Mesenchymal stem cell (in vitro differentiated cells and primary cell): ENCODE data around the gene ZFP91.

Experiments
- DNase-seq: peaks from one replicate; pipeline ENCODE4 v3.0.0-alpha.2; 2013
- H2AFZ ChIP-seq: one replicate; pipeline ENCODE4 v1.6.1; 2013; ENCODE audit warnings: low read depth, mild to moderate bottlenecking, control low read depth, inconsistent platforms, low read length, moderate library complexity
- H2AK5ac ChIP-seq: 2 replicates; pipeline ENCODE4 v1.6.1; 2013; ENCODE audit warnings: low read length, moderate library complexity, mild to moderate bottlenecking, inconsistent platforms; ENCODE audit not compliant: severe bottlenecking
- H2BK120ac ChIP-seq: one replicate; pipeline ENCODE4 v1.6.1; 2013; ENCODE audit warnings: low read depth, mild to moderate bottlenecking, inconsistent platforms, low read length, moderate library complexity
- H2BK12ac ChIP-seq, 2 experiments: one replicate each; pipeline ENCODE4 v1.6.1; 2013; ENCODE audit warnings: inconsistent platforms in 2 of 2, low read length in 2 of 2, mild to moderate bottlenecking in 2 of 2, moderate library complexity in 2 of 2, control low read depth in 1 of 2
- H2BK15ac ChIP-seq: one replicate; pipeline ENCODE4 v1.6.1; 2013; ENCODE audit warnings: mild to moderate bottlenecking, low read depth, inconsistent platforms; ENCODE audit not compliant: poor library complexity, severe bottlenecking
- H2BK5ac ChIP-seq: 2 replicates; pipeline ENCODE4 v1.6.1; 2013; ENCODE audit warnings: low read depth, mild to moderate bottlenecking, low read length, control low read depth, inconsistent platforms; ENCODE audit not compliant: poor library complexity, severe bottlenecking
- H3K14ac ChIP-seq, 2 experiments: one replicate each; pipeline ENCODE4 v1.6.1; 2013; ENCODE audit warnings: inconsistent platforms in 2 of 2, low read length in 2 of 2, control low read depth in 1 of 2, mild to moderate bottlenecking in 1 of 2, moderate library complexity in 1 of 2
- H3K18ac ChIP-seq, 2 experiments: one replicate each; pipeline ENCODE4 v1.6.1; 2013; ENCODE audit warnings: inconsistent platforms in 2 of 2, low read length in 2 of 2, control low read depth in 1 of 2, low read depth in 1 of 2, mild to moderate bottlenecking in 1 of 2
- H3K23ac ChIP-seq, 2 experiments: one replicate each; pipeline ENCODE4 v1.6.1; 2013; ENCODE audit warnings: inconsistent platforms in 2 of 2, low read length in 2 of 2, mild to moderate bottlenecking in 2 of 2, moderate library complexity in 2 of 2, control low read depth in 1 of 2
- H3K27ac ChIP-seq: 2 replicates; pipeline ENCODE4 v1.5.1; 2013; ENCODE audit warnings: mild to moderate bottlenecking, moderate library complexity, low read length, control low read depth, inconsistent platforms; ENCODE audit not compliant: poor library complexity, severe bottlenecking
- H3K27me3 ChIP-seq, 2 experiments: 2 replicates each; pipeline versions ENCODE4 v1.6.1 to v1.7.0; 2013; ENCODE audit warnings: low read length in 2 of 2, mild to moderate bottlenecking in 2 of 2, moderate library complexity in 2 of 2, control low read depth in 1 of 2, inconsistent platforms in 1 of 2; ENCODE audit not compliant: control insufficient read depth in 1 of 2, insufficient read depth in 1 of 2
- H3K36me3 ChIP-seq, 2 experiments: 2 replicates each; pipeline versions ENCODE4 v1.6.1 to v1.7.0; 2013; ENCODE audit warnings: low read length in 2 of 2, control low read depth in 1 of 2, inconsistent platforms in 1 of 2, low read depth in 1 of 2, mild to moderate bottlenecking in 1 of 2; ENCODE audit not compliant: insufficient read depth in 2 of 2, control insufficient read depth in 1 of 2
- H3K4ac ChIP-seq, 2 experiments: one replicate each; pipeline ENCODE4 v1.6.1; 2013; ENCODE audit warnings: inconsistent platforms in 2 of 2, low read length in 2 of 2, mild to moderate bottlenecking in 2 of 2, moderate library complexity in 2 of 2, control low read depth in 1 of 2, low read depth in 1 of 2
- H3K4me1 ChIP-seq: 2 replicates; pipeline ENCODE4 v1.6.1; 2013; ENCODE audit warnings: low read depth, low read length, control low read depth; ENCODE audit not compliant: control insufficient read depth, insufficient read depth
- H3K4me2 ChIP-seq: 2 replicates; pipeline ENCODE4 v1.6.1; 2013; ENCODE audit warnings: low read length, mild to moderate bottlenecking, inconsistent platforms; ENCODE audit not compliant: poor library complexity, severe bottlenecking
- H3K4me3 ChIP-seq, 2 experiments: 2 replicates each; pipeline versions ENCODE4 v1.5.1 to v1.7.0; 2013; ENCODE audit warnings: low read length in 2 of 2, mild to moderate bottlenecking in 2 of 2, control low read depth in 1 of 2, low read depth in 1 of 2; ENCODE audit not compliant: insufficient read depth in 1 of 2
- H3K79me1 ChIP-seq: replicated peaks from 2 replicates; pipeline ENCODE4 v1.6.1; 2013; ENCODE audit warnings: mild to moderate bottlenecking, control low read depth, low read length, inconsistent platforms; ENCODE audit not compliant: poor library complexity, severe bottlenecking
- H3K9ac ChIP-seq: 2 replicates; pipeline ENCODE4 v1.7.0; 2013; ENCODE audit warnings: mild to moderate bottlenecking, low read length, moderate library complexity
- H3K9me3 ChIP-seq: 2 replicates; pipeline ENCODE4 v1.7.0; 2013; ENCODE audit warnings: mild to moderate bottlenecking, low read length; ENCODE audit not compliant: control insufficient read depth
- H4K8ac ChIP-seq: one replicate; pipeline ENCODE4 v1.6.1; 2013; ENCODE audit warnings: inconsistent platforms, mild to moderate bottlenecking, low read length, moderate library complexity
- H4K91ac ChIP-seq: one replicate; pipeline ENCODE4 v1.6.1; 2013; ENCODE audit warnings: mild to moderate bottlenecking, low read length, inconsistent platforms
- WGBS: methylation state at CpG from one replicate; pipeline ENCODE4 v1.1.7; 2013; ENCODE audit warnings: mixed read lengths; 5-methylcytosine and 5-hydroxymethylcytosine counted together

ZFP91 gene

DNA sequence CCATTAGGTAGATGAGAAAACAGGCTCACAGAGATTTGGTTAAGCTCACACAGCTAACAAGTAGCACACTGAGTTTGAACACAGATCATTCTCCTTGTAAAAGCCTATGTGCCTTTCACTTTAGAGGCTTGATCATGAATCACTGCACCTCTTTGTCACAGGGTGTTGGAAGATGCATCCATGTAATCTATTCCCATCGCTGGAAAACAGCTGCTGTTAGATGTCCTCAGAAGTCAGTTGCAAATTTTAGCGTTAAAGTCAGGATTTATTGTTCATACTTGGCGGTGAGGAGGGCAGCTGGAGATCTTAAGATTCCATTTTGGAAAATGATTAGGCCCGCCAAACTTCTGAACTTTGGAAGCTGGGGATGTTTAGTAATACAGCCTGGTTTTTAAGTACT lies 46.2 kb downstream of the ZFP91 start:
- 97% methylated on average over 4 of the region's 4 CpGs for WGBS
- no peak overlapping the region for H2BK120ac ChIP-seq
- no peak overlapping the region for H3K23ac ChIP-seq
- H3K4me1 ChIP-seq: peaks cover 9% of the 10 kb centered on the region
- no peak overlapping the region for H2BK12ac ChIP-seq
- no peak overlapping the region for H4K91ac ChIP-seq
- H2BK15ac ChIP-seq: no peak overlapping the region
- peak overlapping the region; percentile 35 for H2AK5ac ChIP-seq
- no peak overlapping the region for H2AFZ ChIP-seq
- H3K4me2 ChIP-seq: no peak overlapping the region
- H3K27me3 ChIP-seq: no peaks in the 10 kb centered on the region
- no peak overlapping the region for H3K4me3 ChIP-seq
- H3K14ac ChIP-seq: no peak overlapping the region
- H3K4ac ChIP-seq: no peak overlapping the region
- H3K9me3 ChIP-seq: no peaks in the 10 kb centered on the region
- no peak overlapping the region for H3K18ac ChIP-seq
- peak overlapping the region; percentile 32 for H4K8ac ChIP-seq
- H3K9ac ChIP-seq: no peak overlapping the region
- H3K79me1 ChIP-seq: peaks cover 12% of the 10 kb centered on the region
- H3K27ac ChIP-seq: peak overlapping the region; percentile 79
- DNase-seq: no peak
- peaks cover 13 to 62% of the 10 kb centered on the region in 2 experiments for H3K36me3 ChIP-seq
- H2BK5ac ChIP-seq: no peak overlapping the region

DNA sequence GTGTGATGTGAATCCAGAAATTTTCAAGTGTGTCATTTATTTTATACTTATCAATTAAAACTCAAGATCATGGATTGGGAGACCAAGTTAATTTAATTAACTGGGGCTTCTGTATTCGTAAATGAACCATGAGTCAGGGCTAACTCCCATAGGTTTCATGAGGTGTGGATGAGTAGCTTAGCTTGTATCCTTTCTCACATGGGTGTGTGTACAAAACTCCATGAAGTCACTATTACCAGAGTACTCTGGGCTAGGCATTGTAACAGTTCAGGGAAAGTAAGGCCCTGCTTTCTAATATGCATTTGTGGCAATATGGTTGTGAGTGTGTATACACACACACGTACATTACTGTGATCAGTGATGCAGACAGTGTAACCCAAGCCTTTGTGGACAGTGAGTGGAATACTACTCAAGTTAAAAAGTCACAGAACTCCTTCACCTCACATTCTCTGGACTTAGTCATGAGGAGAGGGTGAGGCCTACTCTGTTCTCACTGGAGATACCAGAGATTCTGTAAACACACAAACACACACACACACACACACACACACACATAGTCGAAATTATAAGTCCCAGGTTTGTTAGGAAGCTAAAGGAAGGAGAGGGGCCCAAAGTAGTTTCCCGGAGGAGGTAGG lies 47.1 kb downstream of the ZFP91 start:
- H2BK5ac ChIP-seq: no peak overlapping the region
- 71% methylated on average over 2 of the region's 4 CpGs for WGBS
- H2AFZ ChIP-seq: no peak overlapping the region
- no peak overlapping the region for H2BK12ac ChIP-seq
- H3K36me3 ChIP-seq: peaks cover 13 to 53% of the 10 kb centered on the region in 2 experiments
- no peak overlapping the region for H4K8ac ChIP-seq
- H3K9me3 ChIP-seq: no peaks in the 10 kb centered on the region
- peak overlapping the region; percentile 35 for H3K4me2 ChIP-seq
- no peak overlapping the region for H2BK120ac ChIP-seq
- H3K27ac ChIP-seq: peak overlapping the region; percentile 93
- peak; percentile 63 for DNase-seq
- H3K9ac ChIP-seq: peak overlapping the region; percentile 39
- H3K4me3 ChIP-seq: peak overlapping the region in 1 of 2 experiments; percentile 1
- no peak overlapping the region for H3K14ac ChIP-seq
- no peak overlapping the region for H2BK15ac ChIP-seq
- H3K4me1 ChIP-seq: peaks cover 9% of the 10 kb centered on the region
- no peaks in the 10 kb centered on the region for H3K27me3 ChIP-seq
- H4K91ac ChIP-seq: no peak overlapping the region
- no peak overlapping the region for H2AK5ac ChIP-seq
- H3K23ac ChIP-seq: no peak overlapping the region
- H3K4ac ChIP-seq: no peak overlapping the region
- H3K79me1 ChIP-seq: peaks cover 11% of the 10 kb centered on the region
- H3K18ac ChIP-seq: no peak overlapping the region

DNA sequence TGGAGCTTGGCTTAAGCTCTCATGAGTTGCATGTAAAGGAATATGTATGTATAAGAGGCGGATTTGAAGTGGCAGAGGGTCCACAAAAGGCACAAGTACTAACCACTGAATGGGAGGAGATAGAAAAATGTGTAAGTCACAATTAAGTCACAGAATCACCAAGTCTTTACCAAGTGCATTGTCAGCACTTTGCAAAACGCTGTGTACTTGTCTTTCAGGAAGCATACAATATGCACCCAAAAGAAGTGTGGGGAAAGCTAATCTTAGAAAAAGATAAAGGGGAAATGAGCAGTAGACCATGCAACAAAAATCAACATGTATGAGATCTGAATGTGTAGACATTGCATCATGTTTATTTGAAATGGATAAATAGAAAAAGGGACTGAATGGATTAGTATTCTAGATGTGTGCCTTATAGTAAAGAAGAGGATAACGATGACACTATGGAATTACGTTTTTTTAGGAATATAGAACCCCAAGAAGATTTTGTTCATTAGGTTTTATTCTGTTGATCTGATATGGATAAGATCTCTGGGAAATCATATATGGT lies 48.1 kb downstream of the ZFP91 start:
- peak overlapping the region; percentile 92 for H2AK5ac ChIP-seq
- peak; percentile 17 for DNase-seq
- H3K36me3 ChIP-seq: peaks cover 13 to 49% of the 10 kb centered on the region in 2 experiments
- no peak overlapping the region for H2BK15ac ChIP-seq
- H4K91ac ChIP-seq: no peak overlapping the region
- H3K4me3 ChIP-seq: peak overlapping the region in 1 of 2 experiments; percentile 10
- peak overlapping the region; percentile 88 for H3K27ac ChIP-seq
- 84% methylated on average over 3 of the region's 4 CpGs for WGBS
- no peak overlapping the region for H3K18ac ChIP-seq
- H3K4me1 ChIP-seq: peaks cover 9% of the 10 kb centered on the region
- H3K14ac ChIP-seq: no peak overlapping the region
- no peak overlapping the region for H3K4me2 ChIP-seq
- H2BK12ac ChIP-seq: no peak overlapping the region
- H3K9me3 ChIP-seq: no peaks in the 10 kb centered on the region
- H3K23ac ChIP-seq: no peak overlapping the region
- peaks cover 10% of the 10 kb centered on the region for H3K79me1 ChIP-seq
- no peak overlapping the region for H2BK120ac ChIP-seq
- no peak overlapping the region for H2AFZ ChIP-seq
- H3K27me3 ChIP-seq: no peaks in the 10 kb centered on the region
- H3K4ac ChIP-seq: no peak overlapping the region
- H3K9ac ChIP-seq: peak overlapping the region; percentile 71
- no peak overlapping the region for H4K8ac ChIP-seq
- peak overlapping the region; percentile 59 for H2BK5ac ChIP-seq

- no peak overlapping the region for H2AK5ac ChIP-seq
- H3K27me3 ChIP-seq: no peaks in the 10 kb centered on the region
- H3K79me1 ChIP-seq: peaks cover 5% of the 10 kb centered on the region
- peaks cover 9 to 35% of the 10 kb centered on the region in 2 experiments for H3K36me3 ChIP-seq
- H3K4me3 ChIP-seq: no peak overlapping the region
- H4K91ac ChIP-seq: no peak overlapping the region
- no peak overlapping the region for H2BK15ac ChIP-seq
- WGBS: 96% methylated on average over 2 of the region's 3 CpGs
- H3K4ac ChIP-seq: peak overlapping the region; percentile 11 to 76
- H3K9ac ChIP-seq: peak overlapping the region; percentile 71
- peaks cover 6% of the 10 kb centered on the region for H3K4me1 ChIP-seq
- H4K8ac ChIP-seq: no peak overlapping the region
- H3K27ac ChIP-seq: peak overlapping the region; percentile 94
- H2BK12ac ChIP-seq: peak overlapping the region in 1 of 2 experiments; percentile 29
- H3K14ac ChIP-seq: peak overlapping the region in 1 of 2 experiments; percentile 84
- H2BK5ac ChIP-seq: no peak overlapping the region
- H3K9me3 ChIP-seq: no peaks in the 10 kb centered on the region
- no peak for DNase-seq
- no peak overlapping the region for H2AFZ ChIP-seq
- H3K23ac ChIP-seq: no peak overlapping the region
- H2BK120ac ChIP-seq: no peak overlapping the region
- no peak overlapping the region for H3K18ac ChIP-seq
- H3K4me2 ChIP-seq: no peak overlapping the region
Observed at GRCh38 chr11:58628446-58628845, 49.6 kb downstream of the ZFP91 start.
